8988T (cell line): ENCODE measurements around the gene CEP128.

ENCODE experiments used
- DNase-seq: peaks from one replicate; pipeline ENCODE4 v3.0.0; 2011

Gene CEP128

DNA sequence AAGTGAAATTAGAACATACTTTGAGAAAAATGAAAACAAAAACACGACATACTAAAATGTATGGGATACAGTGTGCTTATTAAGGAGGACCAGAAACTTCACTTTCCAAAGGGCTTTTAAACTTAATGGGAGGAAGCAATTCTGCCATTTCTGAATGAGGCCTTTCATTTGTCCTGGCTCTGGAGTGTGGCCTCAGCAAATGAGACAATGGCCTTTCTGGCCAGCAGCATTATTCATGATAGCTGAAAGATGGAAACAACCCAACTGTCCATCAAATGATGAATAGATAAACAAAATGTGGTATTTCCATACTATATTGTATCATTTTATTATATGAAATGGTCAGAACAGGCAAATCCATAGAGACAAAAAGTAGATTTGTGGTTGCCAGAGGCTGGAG, 338.6 kb downstream of the CEP128 start:
- DNase-seq: no peak

DNA sequence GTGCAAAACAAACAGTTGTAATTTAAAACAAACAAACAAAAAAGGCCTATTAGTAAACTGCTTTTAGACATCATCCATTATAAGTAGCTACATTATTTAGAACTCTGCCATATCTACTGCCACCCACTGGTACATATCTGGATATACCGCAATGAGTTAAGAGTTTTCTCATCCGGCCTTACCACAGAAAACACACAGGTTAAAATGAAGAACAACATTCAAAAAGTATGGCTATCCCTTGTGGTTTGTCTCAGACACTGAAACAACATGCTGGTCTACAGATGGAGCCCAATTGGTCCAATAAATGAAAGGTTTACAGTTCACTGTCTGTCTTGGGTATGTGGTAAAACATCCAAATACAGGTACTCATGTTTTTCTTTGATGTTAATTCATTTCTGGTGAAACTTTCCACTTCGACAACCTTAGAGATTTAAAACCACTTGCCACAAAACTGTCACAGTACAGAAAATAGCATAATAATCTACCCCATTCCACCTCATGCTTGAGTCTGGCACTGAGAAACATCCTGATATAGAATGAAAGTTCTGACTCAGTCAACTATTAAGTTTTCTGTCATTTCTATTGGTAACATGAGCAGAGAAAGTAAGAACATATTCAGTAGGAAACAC, 354.3 kb downstream of the CEP128 start:
- no peak for DNase-seq

GRCh38 chr14:80586131-80586530, 355.4 kb downstream of the CEP128 start:
- DNase-seq: no peak

DNA sequence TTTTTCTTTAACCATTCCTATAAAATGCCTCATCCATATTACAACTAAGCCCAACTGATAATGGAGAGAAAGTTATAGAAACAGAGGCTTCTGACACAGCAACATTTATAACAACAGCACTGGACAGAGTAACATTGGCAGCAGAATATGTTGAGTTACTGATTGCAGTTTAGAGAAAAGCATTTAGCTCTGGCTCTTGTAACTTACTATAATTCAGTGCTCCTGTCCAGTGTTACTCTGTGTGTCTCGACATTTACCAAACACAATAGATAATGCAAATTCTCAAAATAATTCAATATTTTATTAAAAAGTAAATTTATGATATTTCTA, 356.1 kb downstream of the CEP128 start:
- DNase-seq: no peak

DNA sequence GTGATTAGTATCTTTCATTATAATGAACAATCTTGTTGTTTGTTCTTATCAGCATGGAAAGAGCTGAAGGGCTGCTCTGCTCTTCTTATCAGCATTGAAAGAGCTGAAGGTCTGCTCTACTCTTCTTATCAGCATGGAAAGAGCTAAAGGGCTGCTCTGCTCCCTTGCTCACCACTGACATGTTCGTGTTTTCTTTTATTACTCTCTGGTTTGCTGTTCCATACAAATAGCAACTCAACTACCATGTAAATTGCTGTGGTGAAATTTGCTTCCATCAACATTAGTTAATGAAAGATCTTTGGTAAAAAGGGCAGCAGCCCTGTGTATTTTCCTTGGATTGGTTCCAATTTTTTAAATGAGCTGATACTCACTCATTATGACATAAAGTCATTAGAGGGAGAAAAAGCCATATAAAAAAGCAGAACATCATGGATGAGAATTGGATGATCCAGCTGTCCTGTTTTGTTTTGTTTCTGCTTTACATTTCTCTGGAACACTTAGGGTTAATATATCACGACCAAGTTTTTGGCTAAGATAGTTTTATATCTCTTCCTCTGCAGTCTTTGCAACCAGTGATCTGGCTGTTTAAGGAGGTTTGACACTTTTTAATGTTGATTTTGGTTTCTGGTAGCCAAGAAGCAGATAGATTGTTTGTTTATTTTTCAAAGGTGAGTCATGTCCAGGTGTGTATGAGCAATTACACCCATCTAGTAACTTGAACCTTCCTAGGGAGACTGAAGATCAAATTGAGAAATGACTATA, 356.6 kb downstream of the CEP128 start:
- DNase-seq: no peak

DNA sequence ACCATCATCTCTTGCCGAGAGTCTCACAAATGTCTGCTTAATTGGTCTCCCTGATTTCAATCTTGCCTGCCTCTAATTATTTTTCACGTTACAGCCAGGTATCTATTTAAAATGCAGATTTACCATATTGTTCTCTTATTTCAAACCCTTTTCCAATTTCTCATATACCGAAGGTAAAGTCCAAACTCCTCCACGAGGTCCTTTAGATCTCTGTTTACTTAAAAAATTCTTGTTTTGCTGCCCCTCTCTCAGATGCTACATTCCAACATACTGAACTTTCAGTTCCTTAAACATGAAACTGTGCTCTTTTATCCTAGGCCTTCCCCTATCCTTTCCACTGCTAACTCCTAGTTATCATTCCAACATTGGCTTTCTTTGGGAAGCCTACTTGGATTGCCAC, 363.9 kb downstream of the CEP128 start:
- no peak for DNase-seq

GRCh38 chr14:80576401-80576800, 365.1 kb downstream of the CEP128 start:
- no peak for DNase-seq

DNA sequence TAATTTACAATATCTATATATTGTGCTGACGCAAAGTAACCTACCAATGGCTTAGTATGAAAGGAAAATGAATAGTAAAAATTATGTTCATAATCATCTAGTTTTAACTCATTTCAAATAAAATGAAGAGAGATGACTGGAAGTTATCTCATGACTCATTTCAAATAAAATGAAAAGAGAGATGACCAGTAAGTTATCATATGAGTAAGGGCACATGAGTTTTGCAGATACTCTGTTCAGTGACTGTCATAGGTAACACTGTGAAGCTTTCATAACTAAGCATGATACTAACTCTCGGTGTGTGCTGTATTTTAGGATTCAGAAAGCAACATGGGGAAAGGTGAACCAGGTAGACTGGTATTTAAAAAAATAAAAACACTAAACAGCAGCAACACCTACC, 365.8 kb downstream of the CEP128 start:
- no peak for DNase-seq

- DNase-seq: no peak
These were observed 368.9 kb downstream of the CEP128 start for GRCh38 chr14:80572666-80573065.

- no peak for DNase-seq
These were observed 370.6 kb downstream of the CEP128 start for GRCh38 chr14:80570930-80571298.

GRCh38 chr14:80567905-80568536, 373.5 kb downstream of the CEP128 start:
- DNase-seq: no peak

GRCh38 chr14:80565001-80565400, 376.5 kb downstream of the CEP128 start:
- DNase-seq: no peak

- no peak for DNase-seq
These were observed 377.5 kb downstream of the CEP128 start for GRCh38 chr14:80564051-80564450.

- no peak for DNase-seq
These were observed 380.5 kb downstream of the CEP128 start for GRCh38 chr14:80560800-80561657.

DNA sequence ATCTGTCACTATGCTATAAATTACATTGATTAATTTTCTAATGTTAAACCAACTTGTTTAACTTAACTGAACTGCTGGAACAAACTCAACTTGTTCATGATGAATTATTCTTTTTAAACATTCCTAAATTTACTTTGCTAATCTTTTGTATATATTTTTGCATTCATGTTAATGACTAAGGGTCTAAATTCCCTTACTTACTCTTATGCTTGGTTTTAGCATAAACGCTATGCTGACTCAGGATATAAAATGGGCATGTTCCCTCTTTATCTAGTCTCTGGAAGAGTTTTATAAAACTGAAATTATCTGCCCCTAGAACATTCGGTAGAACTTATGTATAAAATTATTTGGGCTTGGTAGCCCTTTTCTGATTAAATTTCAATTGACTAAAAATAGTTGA, 387.4 kb downstream of the CEP128 start:
- DNase-seq: no peak

DNA sequence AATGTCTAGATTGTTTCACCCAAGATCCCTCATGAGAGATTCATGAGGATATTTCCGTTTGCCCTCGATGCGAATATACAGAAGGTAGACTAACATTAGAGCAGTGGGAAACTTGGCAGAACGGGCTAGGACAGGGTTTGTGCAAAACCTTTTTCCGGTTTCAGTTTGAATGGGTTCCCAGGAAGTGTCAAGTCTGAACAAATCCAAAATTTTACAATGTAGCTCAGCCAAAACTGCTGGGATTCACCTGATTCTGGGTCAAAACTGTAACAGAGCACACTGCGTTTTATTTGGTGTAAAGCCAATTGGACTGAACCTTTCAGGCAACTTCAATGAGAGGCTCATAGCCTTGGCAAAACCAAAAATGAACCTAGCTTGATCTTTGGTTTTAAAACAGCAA, 392.4 kb downstream of the CEP128 start:
- no peak for DNase-seq

DNA sequence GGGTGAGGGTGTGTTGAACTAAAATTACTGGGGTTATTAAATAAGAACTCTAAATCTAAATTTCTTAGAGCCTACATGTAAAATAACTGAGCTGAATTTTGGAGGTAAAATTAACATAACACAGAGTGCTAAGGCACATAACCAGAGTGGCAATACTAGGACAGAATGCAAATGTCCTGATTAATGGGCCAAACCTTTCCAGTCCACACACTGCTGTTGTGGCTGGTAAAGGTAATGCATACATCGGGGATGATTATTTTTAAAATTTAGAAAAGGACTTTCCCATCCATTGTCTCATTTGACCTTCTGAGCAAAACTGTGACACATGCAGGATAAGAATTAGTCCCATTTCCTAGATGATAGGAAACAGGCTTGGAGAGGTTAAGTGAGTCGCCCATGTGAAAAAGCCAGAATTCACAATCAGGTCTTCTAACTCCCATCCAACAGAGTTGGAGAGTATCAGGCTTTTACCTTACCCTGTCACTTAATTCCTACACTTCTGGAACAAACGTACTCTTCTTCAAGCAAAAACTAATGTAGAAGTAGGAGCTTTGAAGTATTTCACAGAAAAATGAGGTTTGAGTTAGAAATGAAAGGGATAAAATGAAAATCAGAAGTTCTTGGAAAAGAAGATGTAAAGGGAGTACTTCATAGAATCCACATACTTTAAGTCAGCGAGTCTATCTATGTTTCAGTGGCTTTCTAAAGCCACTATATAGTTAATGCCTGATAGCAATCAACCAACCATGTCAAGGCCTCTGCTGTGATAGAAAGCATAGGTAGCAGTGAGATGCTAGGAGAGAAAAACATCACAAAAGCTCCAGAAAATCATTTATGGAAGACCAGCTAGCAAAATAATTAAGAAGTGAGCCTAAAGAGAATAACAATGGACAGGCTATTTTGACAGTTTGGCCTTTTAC, 395.3 kb downstream of the CEP128 start:
- no peak for DNase-seq

DNA sequence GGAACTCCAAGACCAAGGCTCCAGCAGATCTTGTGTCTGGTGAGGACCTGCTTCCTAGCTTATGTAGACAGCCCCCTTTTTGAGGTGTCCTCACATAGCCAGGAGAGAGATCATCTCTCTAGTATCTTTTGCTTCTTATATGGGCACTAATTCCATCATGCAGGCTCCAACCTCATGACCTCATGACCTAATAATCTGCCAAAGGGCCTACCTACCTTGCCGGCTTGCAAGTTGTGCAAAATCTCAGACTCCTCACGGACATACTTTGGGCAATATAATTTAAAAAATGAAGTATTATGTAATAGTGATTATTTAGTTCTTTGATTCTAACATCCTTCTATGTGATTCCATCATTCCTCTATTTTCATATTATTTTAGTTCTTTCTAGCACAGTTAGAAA, 397.2 kb downstream of the CEP128 start:
- no peak for DNase-seq

- no peak for DNase-seq
These were observed 398.3 kb downstream of the CEP128 start for GRCh38 chr14:80543211-80543610.

- no peak for DNase-seq
These were observed 402.7 kb downstream of the CEP128 start for GRCh38 chr14:80538633-80539375.

DNA sequence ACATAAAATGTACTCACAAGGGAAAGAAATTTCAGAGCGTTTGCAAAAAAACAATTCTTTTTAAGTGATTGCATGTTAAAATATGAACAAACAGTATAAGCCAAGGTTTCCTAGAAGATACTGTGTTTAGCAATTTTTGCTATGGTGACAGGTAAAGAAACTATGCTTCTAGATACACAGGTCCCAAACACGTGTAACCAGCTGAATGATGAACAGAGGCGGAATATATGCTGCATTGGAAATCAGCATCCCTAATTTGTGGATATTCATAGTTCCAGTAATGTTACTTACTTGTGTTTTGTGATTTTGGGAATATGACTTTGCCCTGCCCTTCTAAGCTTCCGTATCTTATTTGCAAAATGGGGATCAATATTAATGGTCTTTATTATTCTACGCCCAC, 403.9 kb downstream of the CEP128 start:
- DNase-seq: no peak

DNA sequence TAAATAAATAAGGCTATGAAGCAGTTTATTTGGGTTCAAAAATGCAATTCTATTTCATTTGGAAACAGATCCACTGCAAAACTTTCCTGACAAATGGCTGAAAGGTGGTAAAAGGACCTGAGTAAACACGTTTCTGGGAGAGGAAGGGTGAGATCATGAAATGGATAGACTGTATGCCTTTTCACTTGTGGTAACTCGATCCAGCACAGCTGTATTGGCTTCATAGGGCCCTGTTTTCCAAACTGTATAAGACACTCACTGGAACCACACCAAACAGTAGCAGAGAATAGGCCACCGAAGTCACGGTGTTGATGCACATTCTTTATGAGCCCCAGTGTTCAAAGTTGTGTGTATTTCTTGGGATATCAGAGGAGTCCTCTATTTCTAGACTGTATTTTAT, 405.1 kb downstream of the CEP128 start:
- DNase-seq: no peak
